A549 (cell line): Measurements from ENCODE around the gene P4HA2.

Experiments used
- CBX2 ChIP-seq: fragments of 200-600 bp; sonication (generic); IDR thresholded peaks from 2 replicates; pipeline ENCODE4 v1.6.1; 2016; ENCODE audit warnings: low read depth, mild to moderate bottlenecking, borderline replicate concordance
- CTCF ChIP-seq: fragments of >200 bp; sonication (Bioruptor Twin); formaldehyde crosslinking; IDR thresholded peaks from 3 replicates; pipeline ENCODE4 v1.5.1; 2016
- HDAC2 ChIP-seq: fragments of 200-600 bp; sonication (generic); IDR thresholded peaks from 2 replicates; pipeline ENCODE4 v1.6.1; 2016
- KDM5A ChIP-seq: fragments of 200-600 bp; sonication (generic); IDR thresholded peaks from 2 replicates; pipeline ENCODE4 v1.6.1; 2016; ENCODE audit warnings: antibody characterized with exemption, mild to moderate bottlenecking
- POLR2A ChIP-seq: IDR thresholded peaks from 2 replicates; pipeline ENCODE4 v1.6.1; 2012; ENCODE audit warnings: mild to moderate bottlenecking, low read length
- RAD21 ChIP-seq, 2 experiments: fragments of >200 bp in 1 of 2; sonication (Bioruptor Twin) in 1 of 2; formaldehyde crosslinking in 1 of 2; IDR thresholded peaks in 1 of 2; conservative IDR thresholded peaks in 1 of 2; 2 replicates in 1 of 2; 3 replicates in 1 of 2; pipeline ENCODE4 v1.6.1; 2012 to 2018; ENCODE audit warnings: inconsistent platforms in 1 of 2
- RARB ChIP-seq: fragments of 250-450 bp; sonication (Bioruptor Pico); IDR thresholded peaks from 2 replicates; pipeline ENCODE4 v1.8.0; 2021; ENCODE audit warnings: mild to moderate bottlenecking, moderate library complexity
- TF ChIP-seq, protein P1 (sequence below): IDR thresholded peaks from 2 replicates; pipeline ENCODE4 v1.6.1; 2012

- TF ChIP-seq POLR2A (no peak), CTCF (no peak), RAD21 (conservative IDR thresholded peaks at IDR 0.05 in 1 of 2, IDR thresholded peaks at IDR 0.05 in 1 of 2) (no peak), CBX2 (no peak), HDAC2 (no peak), RARB (CRISPR knock-in tag) (no peak), KDM5A (no peak)
- TF ChIP-seq, protein P1, sequence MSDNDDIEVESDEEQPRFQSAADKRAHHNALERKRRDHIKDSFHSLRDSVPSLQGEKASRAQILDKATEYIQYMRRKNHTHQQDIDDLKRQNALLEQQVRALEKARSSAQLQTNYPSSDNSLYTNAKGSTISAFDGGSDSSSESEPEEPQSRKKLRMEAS, result no peak
Observed at GRCh38 chr5:132203464-132203818, 24.2 kb downstream of the P4HA2 start.
